Stimulated activated CD4-positive, alpha-beta T cell treated with anti-CD3 and anti-CD28 coated beads, TNF-alpha, amount 100 ng/mL, for 1 hour (primary cell): ENCODE measurements around the gene AFAP1L2.

Experiments used
- DNase-seq, 3 donors: peaks; one replicate each; pipeline ENCODE4 v3.0.0-alpha.2; 2020; ENCODE audit warnings: low read depth in 3 of 3, low spot score in 1 of 3

The AFAP1L2 gene

GRCh38 chr10:114246679-114247305, 157.5 kb downstream of the AFAP1L2 start:
- no peak for DNase-seq

DNA sequence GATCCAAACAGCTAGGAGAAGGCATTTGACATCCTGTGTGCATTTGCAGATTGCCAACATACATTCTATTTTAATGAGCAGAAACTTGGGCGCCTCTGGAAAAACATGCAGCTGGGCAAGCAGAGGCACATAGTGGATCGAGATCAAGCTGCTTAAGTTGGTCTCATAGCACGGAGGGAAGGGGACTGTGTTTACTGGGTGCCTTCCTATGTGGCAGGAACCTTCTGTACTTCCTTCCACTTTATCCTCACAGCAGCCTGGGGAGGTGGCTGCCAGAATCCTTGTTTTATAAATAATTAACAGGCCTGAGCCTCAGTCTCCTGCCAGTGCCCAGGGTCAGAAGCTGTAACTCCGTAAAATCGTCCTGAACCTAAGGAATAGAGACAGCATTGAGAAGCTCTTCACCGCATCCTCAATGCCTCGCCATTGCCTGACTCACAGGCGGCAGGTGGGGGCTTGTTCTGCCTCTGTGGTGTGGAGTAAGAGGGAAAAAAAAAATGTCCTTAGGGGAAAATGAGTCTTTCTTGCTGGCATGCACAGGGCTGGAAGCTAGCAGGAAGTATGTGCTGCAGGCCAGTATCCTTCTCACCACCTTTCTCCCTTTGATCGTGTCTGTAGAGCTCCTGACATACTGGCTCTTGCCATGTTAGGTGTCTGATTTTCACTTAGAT, 159.0 kb downstream of the AFAP1L2 start:
- DNase-seq, result no peak
